OCI-LY7 (cell line): ENCODE results near the gene E2F4. TPM values are rescaled to one million over a fixed set of nuclear protein-coding genes. Genes with fewer than 3 reads are reported as not detected.
A peak's percentile ranks its signal among the peaks of the same experiment; 100 is the strongest.

Experiments
- BruUV-seq: library from RNA; stranded (reverse); fragments of 400-500 nt; replicated peaks from 2 replicates; lab custom pipeline; 2021; lab: Mats Ljungman, UMichigan
- CTCF ChIA-PET: fragments of 300-600 bp; sonication (Branson Sonifier 250); formaldehyde crosslinking; loops from one replicate; lab custom pipeline; 2022; ENCODE audit warnings: antibody characterized with exemption; ENCODE audit not compliant: unreplicated experiment; lab: Charles Lee
- POLR2A ChIA-PET: fragments of 300-600 bp; sonication (Branson Sonifier 250); formaldehyde crosslinking; loops from one replicate; lab custom pipeline; 2022; ENCODE audit warnings: antibody characterized with exemption; lab: Charles Lee
- DNase-seq: peaks from one replicate; pipeline ENCODE4 v3.0.0-alpha.2; 2015; ENCODE audit warnings: low spot score
- H2AFZ ChIP-seq: fragments of 200-600 bp; sonication (generic), shearing (Covaris generic); 2 replicates; pipeline ENCODE4 v1.6.1; 2014; ENCODE audit warnings: mild to moderate bottlenecking, antibody characterized with exemption, low read length, moderate library complexity
- H3K27ac ChIP-seq: fragments of 200-600 bp; sonication (generic); 2 replicates; pipeline ENCODE4 v1.5.1; 2014; ENCODE audit warnings: mixed run types, low read depth, mild to moderate bottlenecking, moderate library complexity, low read length, inconsistent platforms; ENCODE audit not compliant: poor library complexity, severe bottlenecking
- H3K36me3 ChIP-seq: fragments of 200-600 bp; sonication (generic); 2 replicates; pipeline ENCODE4 v1.6.1; 2014; ENCODE audit warnings: mild to moderate bottlenecking, antibody characterized with exemption, low read length, moderate library complexity, mixed read lengths; ENCODE audit not compliant: insufficient read depth
- H3K4me1 ChIP-seq: fragments of 200-600 bp; sonication (generic); 2 replicates; pipeline ENCODE4 v1.5.1; 2014; ENCODE audit warnings: mild to moderate bottlenecking, low read length; ENCODE audit not compliant: insufficient read depth, poor library complexity, severe bottlenecking
- H3K4me2 ChIP-seq: fragments of 200-600 bp; sonication (generic); 2 replicates; pipeline ENCODE4 v1.6.1; 2014; ENCODE audit warnings: mild to moderate bottlenecking, low read length
- H3K4me3 ChIP-seq: fragments of 200-600 bp; sonication (generic); 2 replicates; pipeline ENCODE4 v1.5.1; 2014; ENCODE audit warnings: mild to moderate bottlenecking, low read depth, low read length; ENCODE audit not compliant: poor library complexity, severe bottlenecking
- H3K79me2 ChIP-seq: fragments of 200-600 bp; sonication (generic); 2 replicates; pipeline ENCODE4 v1.6.1; 2016; ENCODE audit warnings: low read depth, mild to moderate bottlenecking, low read length, moderate library complexity, mixed read lengths; ENCODE audit not compliant: insufficient read depth
- H3K9me2 ChIP-seq: fragments of 200-600 bp; sonication (generic); 2 replicates; pipeline ENCODE4 v1.6.1; 2016; ENCODE audit warnings: mild to moderate bottlenecking, low read length, mixed read lengths; ENCODE audit not compliant: insufficient read depth
- H3K9me3 ChIP-seq: fragments of 200-600 bp; sonication (generic); 2 replicates; pipeline ENCODE4 v1.6.1; 2014; ENCODE audit warnings: mild to moderate bottlenecking, mixed run types, low read length, mixed read lengths
- H4K20me1 ChIP-seq: fragments of 200-600 bp; sonication (generic); 2 replicates; pipeline ENCODE4 v1.6.1; 2014; ENCODE audit warnings: mild to moderate bottlenecking, antibody characterized with exemption, low read length, moderate library complexity, mixed read lengths; ENCODE audit not compliant: insufficient read depth
- CTCF ChIP-seq: fragments of 200-600 bp; sonication (generic); conservative IDR thresholded peaks from 2 replicates; pipeline ENCODE4 v1.5.1; 2014; ENCODE audit warnings: mild to moderate bottlenecking, antibody characterized with exemption, low read length, moderate library complexity, mixed read lengths
- EZH2phosphoT487 ChIP-seq: fragments of 200-600 bp; sonication (generic); IDR thresholded peaks from 2 replicates; pipeline ENCODE4 v1.6.1; 2018; ENCODE audit warnings: low read depth, borderline replicate concordance, mild to moderate bottlenecking, mixed run types, antibody characterized with exemption, low read length, moderate library complexity, mixed read lengths
- intact Hi-C: fragments of 100-400 bp; cut with micrococcal nuclease; formaldehyde crosslinking; loops from one replicate; pipeline ENCODE4 v1.10.0; 2022; ENCODE audit not compliant: unreplicated experiment
- total RNA-seq, 2 experiments: library from RNA; depleted of rRNA in 1 of 2; stranded (reverse); fragments of >200 nt in 1 of 2; shearing (Covaris generic) in 1 of 2; gene quantifications; 2 replicates each; pipeline ENCODE4 v1.2.3, GENCODE V29; 2014 to 2022

The E2F4 gene
- total RNA-seq, 2 experiments from 2014 or later: 124 to 157 TPM

- H3K27ac ChIP-seq: no peak overlapping the region
- ChIA-PET CTCF (no interaction called here), POLR2A (interaction anchor here (0.9 kb wide), 1 partner anchor 29 kb away, joined by 4 read pairs; no protein-coding TSS in a partner anchor)
- BruUV-seq: no TSS peak
- peaks cover 21% of the 10 kb centered on the region for H3K4me1 ChIP-seq
- no peak for TF ChIP-seq EZH2phosphoT487
- no peak for TF ChIP-seq CTCF
- no peaks in the 10 kb centered on the region for H4K20me1 ChIP-seq
- no peaks in the 10 kb centered on the region for H3K36me3 ChIP-seq
- no peak overlapping the region for H3K4me2 ChIP-seq
- no peak overlapping the region for H3K4me3 ChIP-seq
- intact Hi-C loops: no loop called here
- no peaks in the 10 kb centered on the region for H3K9me2 ChIP-seq
- H2AFZ ChIP-seq: no peak overlapping the region
- no peak for DNase-seq
- no peaks in the 10 kb centered on the region for H3K9me3 ChIP-seq
- H3K79me2 ChIP-seq: no peaks in the 10 kb centered on the region
Measured at GRCh38 chr16:67161595-67162058, 30.3 kb upstream of the E2F4 start.

GRCh38 chr16:67162506-67163163, 29.3 kb upstream of the E2F4 start:
- no peak for TF ChIP-seq EZH2phosphoT487
- no peak for TF ChIP-seq CTCF
- H4K20me1 ChIP-seq: no peaks in the 10 kb centered on the region
- BruUV-seq: no TSS peak
- no peak overlapping the region for H3K27ac ChIP-seq
- no peaks in the 10 kb centered on the region for H3K9me2 ChIP-seq
- no peaks in the 10 kb centered on the region for H3K36me3 ChIP-seq
- POLR2A ChIA-PET: no interaction called here
- peaks cover 20% of the 10 kb centered on the region for H3K4me1 ChIP-seq
- H3K4me3 ChIP-seq: no peak overlapping the region
- intact Hi-C loops: no loop called here
- H3K4me2 ChIP-seq: peak overlapping the region; percentile 27; the same call in 1 of the 2 replicates
- no peaks in the 10 kb centered on the region for H3K9me3 ChIP-seq
- H2AFZ ChIP-seq: no peak overlapping the region
- CTCF ChIA-PET: no interaction called here
- no peak for DNase-seq
- no peaks in the 10 kb centered on the region for H3K79me2 ChIP-seq
